GM19035 (cell line): ENCODE results near the gene BICRAL.
"Not testable (repeated sequence)": the region's sequence is repeated elsewhere in the genome, so short reads cannot be mapped to it uniquely, and the experiment has no call there.

Source experiments
- ATAC-seq: cut with Tn5 transposase; IDR thresholded peaks from one replicate; pipeline ENCODE4 v1.9.1; 2021; ENCODE audit not compliant: unreplicated experiment

BICRAL gene

GRCh38 chr6:42790549-42791181, 8.8 kb downstream of the BICRAL start:
- ATAC-seq = no peak

DNA sequence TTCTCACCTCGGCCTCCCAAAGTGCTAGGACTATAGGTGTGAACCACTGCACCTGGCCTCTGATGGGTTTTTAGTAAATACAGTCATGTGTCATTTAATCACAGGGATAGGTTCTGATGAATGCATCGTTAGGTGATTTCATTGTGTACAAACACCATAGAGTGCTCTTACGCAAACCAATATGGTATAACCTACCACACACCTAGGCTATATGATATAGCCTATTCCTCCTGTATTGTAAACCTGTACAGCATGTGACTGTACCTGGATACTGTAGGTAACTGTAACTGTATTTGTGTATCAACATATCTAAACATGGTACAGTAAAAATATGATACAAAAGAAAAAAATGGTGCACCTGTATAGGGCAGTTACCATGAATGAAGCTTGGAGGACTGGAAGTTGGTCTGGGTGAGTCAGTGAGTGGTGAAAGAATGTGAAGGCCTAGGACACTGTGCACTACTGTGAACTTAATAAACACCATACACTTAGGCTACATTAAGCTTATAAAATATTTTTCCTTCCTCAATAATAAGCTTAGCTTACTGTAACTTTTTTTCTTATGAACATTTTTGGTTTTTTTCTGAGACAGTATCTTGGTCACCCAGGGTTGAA, 10.0 kb downstream of the BICRAL start:
- no peak for ATAC-seq

DNA sequence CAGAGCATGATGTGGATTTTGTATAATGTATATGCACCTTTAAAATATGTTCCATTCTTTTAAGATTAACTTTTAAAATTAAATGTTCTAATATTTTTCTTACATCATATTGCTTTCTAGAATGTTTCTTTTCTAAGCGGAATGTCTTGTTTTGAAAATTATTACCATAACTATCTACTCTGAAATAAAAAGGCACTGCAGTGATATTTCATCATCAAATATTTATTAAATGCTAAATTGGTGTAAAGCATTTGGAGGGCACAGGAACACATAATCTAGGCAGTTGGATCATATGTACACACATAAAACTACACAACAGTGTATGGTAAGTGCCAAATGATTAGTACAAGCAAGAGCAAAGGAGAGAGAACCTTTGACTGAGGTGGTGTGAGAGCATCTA, 13.8 kb downstream of the BICRAL start:
- ATAC-seq = no peak

GRCh38 chr6:42796171-42796570, 14.3 kb downstream of the BICRAL start:
- no peak for ATAC-seq

DNA sequence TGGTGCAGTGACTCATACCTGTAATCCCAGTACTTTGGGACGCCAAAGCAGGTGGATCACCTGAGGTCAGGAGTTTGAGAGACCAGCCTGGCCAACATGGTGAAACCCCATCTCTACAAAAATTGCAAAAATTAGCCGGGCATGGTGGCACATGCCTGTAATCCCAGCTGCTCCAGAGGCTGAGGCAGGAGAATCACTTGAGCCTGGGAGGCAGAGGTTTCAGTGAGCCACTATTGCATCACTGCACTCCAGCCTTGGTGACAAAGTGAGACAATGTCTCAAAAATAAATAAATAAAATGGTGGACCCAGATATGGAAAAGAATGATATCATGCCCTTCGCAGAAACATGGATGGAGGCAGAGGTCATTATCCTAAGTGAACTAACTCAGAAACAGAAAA, 15.8 kb downstream of the BICRAL start:
- ATAC-seq = not testable (repeated sequence)

DNA sequence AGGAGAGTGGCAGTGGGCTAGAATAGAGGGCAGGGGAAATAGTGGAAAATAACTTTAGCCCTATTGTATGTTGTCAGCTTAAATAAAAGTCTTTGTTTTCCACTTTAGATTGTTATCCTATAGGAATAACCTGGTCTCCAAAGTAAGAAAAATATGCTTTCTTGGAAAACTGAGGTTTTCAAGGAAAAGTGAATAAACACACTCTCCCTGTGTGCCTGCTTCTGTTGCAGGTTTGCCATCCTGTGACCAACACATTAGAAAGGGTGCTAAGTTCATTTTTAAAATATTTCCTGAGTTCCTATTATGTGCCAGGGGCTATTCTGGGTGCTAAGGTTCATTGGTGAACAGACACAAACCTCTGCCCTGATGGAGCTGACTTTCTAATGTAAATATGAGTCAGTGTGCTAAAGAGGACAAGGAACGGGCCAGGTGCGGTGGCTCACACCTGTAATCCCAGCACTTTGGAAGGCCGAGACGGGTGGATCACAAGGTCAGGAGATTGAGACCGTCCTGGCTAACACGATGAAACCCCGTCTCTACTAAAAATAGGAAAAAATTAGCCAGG, 23.5 kb downstream of the BICRAL start:
- ATAC-seq = no peak

DNA sequence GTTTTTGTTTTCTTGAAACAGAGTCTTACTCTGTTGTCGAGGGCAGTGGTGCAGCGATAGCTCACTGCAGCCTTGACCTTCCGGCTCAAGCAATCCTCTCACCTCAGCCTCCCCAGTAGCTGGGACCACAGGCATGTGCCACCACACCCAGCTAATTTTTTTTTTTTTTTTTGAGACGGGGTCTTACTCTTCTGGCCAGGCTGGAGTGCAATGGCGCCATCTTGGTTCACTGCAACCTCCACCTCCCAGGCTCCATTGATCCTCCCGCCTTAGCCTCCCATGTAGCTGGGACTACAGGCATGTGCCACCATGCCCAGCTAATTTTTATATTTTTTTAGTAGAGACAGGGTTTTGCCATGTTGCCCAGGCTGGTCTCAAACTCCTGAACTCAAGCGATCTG, 24.5 kb downstream of the BICRAL start:
- not testable (repeated sequence) for ATAC-seq

DNA sequence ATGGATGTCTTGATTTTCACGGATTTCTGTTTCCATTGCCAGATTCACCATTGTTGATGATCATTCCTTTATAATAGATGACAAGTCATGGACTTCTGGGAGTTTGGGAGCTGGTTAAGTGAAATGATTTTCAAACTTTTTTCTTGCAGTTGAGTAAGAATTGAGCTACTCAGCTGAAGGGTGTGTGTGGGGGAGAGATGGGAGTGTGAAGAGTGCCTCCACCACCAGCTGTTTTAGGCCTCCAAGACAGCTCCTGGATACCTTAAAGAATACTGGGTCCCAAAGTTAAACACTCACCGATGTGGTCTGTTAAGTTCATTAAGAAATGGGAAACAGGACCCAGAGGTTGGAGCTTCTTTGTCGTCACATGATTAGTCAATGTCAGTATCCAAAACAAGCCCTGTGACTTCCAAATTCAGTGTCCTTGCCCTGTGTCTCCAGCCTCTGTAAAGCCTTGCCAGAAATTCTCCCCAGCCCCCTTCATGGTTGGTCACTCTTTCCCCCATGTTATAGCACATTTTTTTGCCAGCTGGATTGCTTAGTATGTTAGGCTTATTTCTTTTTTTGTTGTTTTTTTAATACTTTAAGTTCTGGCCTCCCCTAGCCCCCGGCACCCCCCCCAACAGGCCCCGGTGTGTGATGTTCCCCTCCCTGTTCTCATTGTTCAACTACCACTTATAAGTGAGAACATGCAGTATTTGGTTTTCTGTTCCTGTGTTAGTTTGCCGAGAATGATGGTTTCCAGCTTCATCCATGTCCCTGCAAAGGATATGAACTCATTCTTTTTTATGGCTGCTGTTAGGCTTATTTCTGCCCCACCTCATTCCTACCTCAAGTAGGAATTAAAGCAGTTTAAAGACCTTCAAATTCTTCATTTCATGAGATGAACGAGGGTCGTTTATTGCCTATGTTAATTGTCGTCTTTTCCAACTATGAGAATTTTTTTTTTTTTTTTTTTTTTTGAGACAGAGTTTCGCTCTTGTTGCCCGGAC, 26.9 kb downstream of the BICRAL start:
- no peak for ATAC-seq

DNA sequence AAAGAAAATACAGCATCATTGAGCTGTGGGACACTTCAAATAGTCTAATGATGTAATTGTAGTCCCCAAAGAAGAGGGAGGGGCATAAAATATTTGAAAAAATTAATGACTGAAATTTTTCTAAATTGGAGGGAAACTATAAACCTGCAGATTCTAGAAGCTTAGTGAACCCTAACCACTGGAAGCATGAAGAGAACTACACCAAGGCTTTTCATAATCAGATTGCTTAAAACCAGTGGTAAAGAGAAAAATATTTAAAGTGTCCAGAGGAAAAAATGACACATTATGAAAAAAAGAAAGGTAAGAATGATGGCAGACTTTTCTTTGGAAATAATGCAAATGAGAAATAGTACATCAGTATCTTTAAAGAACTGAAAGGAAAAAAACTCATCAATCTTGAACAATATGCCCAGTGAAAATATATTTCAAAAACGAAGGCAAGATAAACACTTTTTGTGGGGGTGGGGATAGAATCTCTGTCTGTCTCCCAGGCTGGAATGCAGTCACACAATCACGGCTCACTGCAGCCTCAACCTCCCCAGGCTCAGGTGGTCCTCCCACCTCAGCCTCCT, 31.3 kb downstream of the BICRAL start:
- no peak for ATAC-seq

DNA sequence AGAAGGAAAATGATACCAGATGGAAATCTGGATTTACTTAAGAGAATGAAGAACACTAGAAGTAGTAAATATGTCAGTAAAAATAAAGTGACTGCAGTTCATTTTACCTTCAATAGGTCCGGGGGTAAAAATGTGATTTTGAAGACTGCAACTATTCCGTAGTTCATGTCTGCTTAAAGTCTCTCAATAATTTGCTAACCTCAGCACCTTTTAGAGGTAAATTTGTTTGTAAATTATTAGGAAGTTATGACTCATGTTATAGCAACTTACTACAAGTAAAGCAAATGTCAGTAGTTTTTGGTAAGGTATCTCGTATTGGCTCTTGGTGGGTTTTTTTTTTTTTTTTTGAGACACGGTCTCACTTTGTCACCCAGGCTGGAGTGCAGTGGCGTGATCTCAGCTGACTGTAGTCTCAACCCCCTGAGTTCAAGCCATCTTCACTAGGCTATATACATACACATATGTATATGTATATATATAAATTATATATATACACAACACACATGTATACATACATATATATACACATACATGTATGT, 32.1 kb downstream of the BICRAL start:
- ATAC-seq = no peak

DNA sequence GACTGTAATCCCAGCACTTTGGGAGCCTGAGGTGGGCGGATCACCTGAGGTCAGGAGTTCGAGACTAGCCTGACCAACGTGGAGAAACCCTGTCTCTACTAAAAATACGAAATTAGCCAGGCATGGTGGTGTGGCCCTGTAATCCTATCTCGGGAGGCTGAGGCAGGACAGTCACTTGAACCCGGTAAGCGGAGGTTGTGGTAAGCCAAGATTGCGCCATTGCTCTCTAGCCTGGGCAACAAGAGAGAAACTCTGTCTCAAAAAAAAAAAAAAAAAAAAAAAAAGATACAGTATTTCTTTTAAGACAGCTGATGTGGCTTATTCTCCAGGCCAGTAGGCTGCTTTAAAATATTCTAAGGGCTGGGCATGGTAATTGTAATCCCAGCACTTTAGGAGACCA, 33.9 kb downstream of the BICRAL start:
- ATAC-seq = not testable (repeated sequence)

GRCh38 chr6:42817907-42818306, 36.1 kb downstream of the BICRAL start:
- ATAC-seq = no peak

DNA sequence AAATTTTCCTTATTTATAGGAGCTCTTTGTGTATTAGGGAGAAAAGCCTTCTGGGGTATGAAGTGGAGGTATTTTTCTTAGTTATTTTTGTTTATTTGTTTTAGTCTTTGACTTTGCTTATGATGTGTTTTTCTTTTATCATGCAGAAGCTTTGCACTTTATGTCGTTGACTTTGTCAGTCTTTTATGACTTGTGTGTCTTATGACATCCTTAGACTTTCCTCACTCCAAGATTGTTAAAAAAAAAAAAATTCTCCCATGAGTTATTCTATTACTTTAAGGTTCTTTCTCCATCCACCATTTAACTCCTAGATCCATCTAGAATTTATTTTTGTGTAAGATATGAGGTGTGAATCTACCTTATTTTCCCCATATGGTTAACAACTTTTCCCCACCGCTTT, 36.6 kb downstream of the BICRAL start:
- no peak for ATAC-seq

- no peak for ATAC-seq
These were observed 37.0 kb downstream of the BICRAL start for GRCh38 chr6:42818878-42819277.

DNA sequence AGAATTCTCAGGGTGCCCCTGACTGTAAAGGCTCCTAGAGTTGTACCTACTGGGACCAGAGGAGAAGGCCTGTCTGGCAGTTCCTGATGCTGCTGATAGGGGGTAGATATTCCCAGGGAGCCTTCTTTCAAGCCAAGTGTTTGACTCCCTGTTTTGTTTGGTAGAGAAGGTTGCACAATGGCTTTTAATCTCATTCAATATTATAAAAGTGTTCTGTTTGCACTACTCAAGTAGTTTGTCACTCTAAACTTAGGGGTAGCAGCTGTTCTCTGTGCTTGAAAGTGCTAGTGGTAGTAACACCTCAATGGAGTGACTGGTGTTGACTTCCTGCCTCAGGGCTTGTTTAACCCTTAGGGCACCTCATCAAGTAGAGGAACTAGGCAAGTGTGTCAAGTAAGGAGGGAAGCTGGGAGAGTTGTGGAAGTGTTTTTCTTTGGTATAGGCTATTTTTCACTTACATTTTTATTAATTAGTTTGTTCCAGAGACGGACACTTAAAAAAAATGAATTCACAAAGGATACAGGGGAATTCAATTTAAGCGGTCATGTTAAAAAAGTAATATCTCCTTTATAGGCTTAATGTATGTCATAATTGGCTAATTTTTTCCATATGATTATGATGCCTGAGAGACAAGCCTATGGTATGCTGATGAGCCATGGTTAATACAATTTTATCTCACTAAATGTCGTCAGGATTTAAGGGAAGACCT, 38.1 kb downstream of the BICRAL start:
- no peak for ATAC-seq

DNA sequence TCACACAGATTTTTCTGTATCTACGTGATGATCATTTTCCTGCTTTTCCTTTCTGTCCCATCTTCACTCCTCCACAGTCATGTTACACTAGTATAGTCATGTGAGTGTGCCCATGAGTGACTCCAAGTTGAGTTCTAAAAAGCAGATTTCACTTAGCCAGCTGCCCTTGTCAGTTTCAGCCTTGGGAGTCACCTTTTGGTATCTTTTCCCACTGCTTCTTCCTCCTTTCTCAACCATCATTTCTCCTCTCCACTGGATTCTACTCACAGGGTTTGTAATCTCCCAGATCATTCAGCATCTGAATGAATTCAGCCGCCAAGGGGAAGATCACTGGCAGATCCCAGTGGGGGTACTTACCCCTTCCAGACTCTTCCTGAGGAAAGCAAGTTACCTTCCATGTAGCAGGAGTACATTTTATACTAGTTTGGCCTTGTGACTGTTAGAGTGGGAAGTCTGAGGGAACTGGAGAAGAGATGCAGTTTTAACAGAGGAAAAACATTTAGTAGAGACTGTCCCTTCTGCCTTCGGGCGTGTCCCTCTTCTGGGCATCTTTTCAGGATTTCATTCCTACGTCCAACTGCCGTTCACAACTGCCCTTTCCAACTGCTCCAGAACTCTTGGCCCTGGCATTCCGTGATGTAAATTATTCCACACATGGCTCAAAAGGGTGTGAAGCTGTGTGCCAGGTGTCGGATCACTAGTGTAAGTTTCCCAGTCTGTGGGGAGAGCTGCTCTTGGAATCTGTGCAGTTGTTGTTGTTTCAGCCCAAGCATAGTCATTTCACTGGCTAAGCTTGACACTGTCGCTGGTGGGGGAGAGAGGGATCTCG, 38.9 kb downstream of the BICRAL start:
- no peak for ATAC-seq

DNA sequence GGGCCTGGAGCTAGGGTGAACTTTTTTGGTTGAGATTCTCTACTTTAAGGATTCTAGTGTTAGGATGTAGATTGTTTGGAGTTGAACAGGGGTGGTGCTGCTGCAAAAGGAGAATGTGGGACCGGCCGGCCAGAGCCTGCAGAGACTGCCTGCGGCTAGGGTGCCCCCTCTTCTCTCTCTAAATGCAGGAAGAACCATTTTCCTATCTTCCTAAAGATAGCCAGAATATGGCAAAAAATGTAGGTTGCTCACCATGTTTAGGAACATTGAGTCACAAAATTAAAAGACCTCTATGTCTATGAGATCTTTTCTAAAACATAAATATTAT, 39.5 kb downstream of the BICRAL start:
- ATAC-seq = no peak

DNA sequence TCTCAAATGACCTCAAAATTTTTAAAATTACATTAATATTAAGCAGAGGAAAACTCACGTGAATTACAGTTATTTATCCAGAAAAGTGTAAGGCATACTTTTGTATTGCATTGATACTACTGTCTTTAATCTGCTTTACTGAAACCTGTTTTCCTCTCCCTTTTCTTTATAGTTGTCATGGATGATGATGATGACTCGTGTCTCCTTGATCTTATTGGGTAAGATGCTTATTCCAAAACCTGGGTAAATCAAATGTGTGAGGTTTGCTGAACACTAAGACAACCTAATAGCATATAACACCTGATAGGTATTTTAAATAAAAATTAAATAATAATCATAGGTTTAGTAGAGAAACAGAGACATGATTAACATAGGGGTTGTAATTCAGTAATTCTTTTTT, 40.0 kb downstream of the BICRAL start:
- ATAC-seq = no peak

DNA sequence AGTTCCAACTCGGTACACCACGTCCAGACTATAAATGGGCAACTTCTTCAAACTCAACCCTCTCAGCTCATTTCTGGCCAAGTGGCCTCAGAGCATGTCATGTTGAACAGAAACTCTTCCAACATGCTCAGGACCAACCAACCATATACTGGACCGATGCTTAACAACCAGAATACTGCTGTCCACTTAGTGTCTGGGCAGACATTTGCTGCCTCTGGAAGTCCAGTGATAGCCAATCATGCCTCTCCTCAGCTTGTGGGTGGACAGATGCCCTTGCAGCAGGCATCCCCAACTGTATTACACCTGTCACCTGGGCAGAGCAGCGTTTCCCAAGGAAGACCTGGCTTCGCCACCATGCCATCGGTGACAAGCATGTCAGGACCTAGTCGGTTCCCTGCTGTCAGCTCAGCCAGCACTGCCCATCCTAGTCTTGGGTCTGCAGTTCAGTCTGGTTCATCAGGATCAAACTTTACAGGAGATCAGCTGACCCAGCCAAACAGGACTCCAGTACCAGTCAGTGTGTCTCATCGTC, 47.8 kb downstream of the BICRAL start:
- no peak for ATAC-seq
